GM19328 (cell line): Measurements from ENCODE around the gene IFNE.

Experiments used
- ATAC-seq: cut with Tn5 transposase; IDR thresholded peaks from one replicate; pipeline ENCODE4 v1.9.1; 2021; ENCODE audit warnings: mild to moderate bottlenecking, moderate library complexity; ENCODE audit not compliant: unreplicated experiment

IFNE gene, protein sequence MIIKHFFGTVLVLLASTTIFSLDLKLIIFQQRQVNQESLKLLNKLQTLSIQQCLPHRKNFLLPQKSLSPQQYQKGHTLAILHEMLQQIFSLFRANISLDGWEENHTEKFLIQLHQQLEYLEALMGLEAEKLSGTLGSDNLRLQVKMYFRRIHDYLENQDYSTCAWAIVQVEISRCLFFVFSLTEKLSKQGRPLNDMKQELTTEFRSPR

DNA sequence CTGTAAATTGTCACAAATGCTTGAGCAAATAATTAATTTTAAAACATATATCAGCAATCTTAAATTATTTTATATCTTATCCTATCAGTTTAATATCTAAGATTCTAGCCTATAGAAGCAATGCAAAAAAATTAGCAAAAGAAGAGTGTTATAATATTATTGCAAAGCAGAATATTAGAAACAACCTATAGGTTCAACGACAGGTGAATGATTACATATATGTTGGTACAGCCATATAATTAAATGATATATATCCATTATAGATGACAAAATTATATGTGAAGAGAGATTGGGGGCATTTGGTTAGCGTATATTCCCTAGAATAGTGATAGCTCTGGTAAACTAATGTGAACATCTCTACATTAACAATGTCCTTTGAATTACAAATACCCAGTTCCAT lies at the start of gene IFNE:
TSS of gene IFNE (minus strand) at position 101 of the 400 bp plus-strand sequence. CDS start 619 bp downstream, outside the sequence.
- no peak for ATAC-seq

- ATAC-seq, result no peak
Measured at GRCh38 chr9:21528123-21528808, 46.2 kb upstream of the IFNE start.

DNA sequence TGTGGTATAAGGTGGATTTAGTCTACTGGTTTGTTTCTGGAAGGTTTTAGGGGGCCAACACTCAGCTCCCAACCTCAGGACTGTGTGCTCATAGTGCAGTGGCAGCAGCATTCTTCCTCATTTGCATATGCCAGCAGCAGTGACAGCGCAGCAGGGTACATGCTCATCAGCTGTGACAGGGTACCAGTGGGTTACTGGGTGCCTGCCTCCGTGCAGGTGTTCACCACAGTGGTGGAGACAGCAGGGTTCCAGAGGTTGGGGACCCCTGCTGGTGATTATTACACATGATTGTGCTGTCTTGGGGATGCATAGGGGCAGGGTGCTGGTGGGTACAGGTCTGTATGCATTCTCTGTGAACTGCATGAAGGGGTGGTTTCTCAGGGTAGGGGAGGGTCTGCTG lies 45.5 kb upstream of the IFNE start:
- ATAC-seq, result no peak

- no peak for ATAC-seq
Measured at GRCh38 chr9:21525174-21525573, 43.1 kb upstream of the IFNE start.

DNA sequence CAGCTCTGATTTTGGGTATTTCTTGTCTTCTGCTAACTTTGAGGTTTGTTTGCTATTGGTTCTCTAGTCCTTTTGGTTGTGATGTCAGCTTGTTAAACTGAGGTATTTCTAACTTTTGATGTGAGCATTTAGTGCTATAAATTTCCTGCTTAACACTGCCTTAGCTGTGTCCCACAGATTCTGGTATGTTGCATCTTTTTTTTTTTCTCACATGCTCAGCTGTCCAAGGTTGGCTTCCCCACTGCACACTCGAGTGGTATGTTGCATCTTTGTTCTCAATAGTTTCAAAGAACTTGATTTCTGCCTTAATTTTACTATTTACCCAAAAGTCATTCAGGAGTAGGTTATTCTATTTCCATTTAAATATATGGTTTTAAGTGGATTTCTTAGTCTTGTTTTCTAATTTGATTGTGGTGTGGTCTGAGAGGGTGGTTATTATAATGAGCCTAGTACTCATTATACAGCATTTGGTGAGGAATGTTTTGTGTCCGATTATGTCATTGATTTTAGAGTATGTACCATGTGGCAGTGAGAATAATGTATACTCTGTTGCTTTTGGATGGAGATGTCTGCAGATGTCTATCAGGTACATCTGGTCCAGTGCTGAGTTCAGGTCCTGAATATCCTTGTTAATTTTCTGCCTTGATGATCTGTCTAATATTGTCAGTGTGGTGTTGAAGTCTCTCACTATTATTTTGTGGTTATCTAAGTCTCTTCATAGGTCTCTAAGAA lies 42.2 kb upstream of the IFNE start:
- ATAC-seq, result no peak

DNA sequence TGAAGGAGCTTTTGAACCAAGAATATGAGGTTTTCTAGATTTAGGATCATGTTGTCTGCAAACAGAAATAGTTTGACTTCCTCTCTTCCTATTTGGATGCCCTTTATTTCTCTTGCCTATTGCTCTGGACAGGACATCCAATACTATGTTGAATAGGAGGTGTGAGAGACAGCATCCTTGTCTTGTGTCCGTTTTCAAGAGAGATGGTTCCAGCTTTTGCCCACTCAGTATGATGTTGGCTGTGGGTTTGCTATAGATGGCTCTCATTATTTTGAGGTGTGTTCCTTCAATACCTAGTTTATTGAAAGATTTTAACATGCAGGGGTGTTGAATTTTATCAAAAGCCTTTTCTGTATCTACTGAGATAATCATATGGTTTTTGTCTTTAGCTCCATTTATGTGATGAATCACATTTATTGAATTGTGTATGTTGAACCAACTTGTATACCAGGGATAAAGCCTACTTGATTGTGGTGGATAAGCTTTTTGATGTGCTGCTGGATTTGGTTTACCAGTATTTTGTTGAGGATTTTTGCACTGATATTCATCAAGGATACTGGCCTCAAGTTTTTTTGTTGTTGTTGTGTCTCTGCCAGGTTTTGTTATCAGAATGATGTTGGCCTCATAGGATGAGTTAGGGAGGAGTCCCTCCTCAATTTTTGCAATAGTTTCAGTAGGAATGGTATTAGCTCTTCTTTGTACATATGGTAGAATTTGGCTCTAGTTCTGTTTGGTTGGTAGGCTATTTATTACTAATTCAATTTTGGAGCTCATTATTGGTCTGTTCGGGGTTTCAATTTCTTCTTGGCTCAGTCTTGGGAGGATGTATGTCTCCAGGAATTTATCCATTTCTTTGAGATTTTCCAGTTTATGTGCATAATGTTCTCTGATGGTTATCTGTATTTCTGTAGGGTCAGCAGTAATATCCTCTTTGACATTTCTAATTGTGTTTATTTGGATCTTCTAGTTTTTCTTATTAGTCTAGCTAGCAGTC lies 41.2 kb upstream of the IFNE start:
- ATAC-seq, result no peak

DNA sequence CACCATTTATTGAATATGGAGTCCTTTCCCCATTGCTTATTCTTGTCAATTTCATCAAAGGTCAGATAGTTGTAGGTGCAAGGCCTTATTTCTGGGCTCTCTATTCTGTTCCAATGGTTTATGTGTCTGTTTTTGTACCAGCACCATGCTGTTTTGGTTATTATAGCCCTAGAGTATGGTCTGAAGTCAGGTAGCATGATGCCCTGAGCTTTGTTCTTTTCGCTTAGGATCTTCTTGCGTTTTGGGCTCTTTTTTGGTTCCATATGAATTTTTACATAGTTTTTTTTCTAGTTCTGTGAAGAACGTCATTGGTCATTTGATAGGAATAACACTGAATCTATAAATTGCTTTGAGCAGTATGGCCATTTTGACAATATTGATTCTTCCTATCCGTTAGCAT lies 40.2 kb upstream of the IFNE start:
- ATAC-seq, result no peak

- no peak for ATAC-seq
Measured at GRCh38 chr9:21521448-21521847, 39.3 kb upstream of the IFNE start.

GRCh38 chr9:21520501-21521228 lies 38.6 kb upstream of the IFNE start:
- ATAC-seq, result no peak

GRCh38 chr9:21519855-21520434 lies 37.8 kb upstream of the IFNE start:
- ATAC-seq, result no peak

DNA sequence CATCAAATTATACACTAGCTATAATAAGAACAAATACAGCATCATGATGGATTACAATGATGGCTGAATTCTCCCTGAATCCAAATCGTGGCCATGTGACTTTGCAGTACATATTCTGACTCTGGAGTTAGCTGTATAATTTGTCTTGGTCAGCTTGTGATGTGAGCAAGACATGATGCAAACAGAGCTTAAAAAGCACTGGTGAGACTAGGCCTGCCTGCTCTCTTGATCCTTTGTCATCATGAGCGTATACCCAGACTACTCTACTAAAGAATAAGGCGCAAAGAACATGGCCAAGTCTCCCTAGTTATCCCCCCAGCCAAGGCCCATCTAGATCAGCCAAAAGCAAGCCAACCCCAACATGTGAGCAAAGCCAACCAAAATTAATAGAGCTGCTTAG lies 34.7 kb upstream of the IFNE start:
- no peak for ATAC-seq

- no peak for ATAC-seq
Measured at GRCh38 chr9:21513431-21513830, 31.3 kb upstream of the IFNE start.

GRCh38 chr9:21510806-21511205 lies 28.7 kb upstream of the IFNE start:
- no peak for ATAC-seq

GRCh38 chr9:21507483-21507790 lies 25.3 kb upstream of the IFNE start:
- ATAC-seq, result no peak

- no peak for ATAC-seq
Measured at GRCh38 chr9:21506626-21507482, 24.7 kb upstream of the IFNE start.

DNA sequence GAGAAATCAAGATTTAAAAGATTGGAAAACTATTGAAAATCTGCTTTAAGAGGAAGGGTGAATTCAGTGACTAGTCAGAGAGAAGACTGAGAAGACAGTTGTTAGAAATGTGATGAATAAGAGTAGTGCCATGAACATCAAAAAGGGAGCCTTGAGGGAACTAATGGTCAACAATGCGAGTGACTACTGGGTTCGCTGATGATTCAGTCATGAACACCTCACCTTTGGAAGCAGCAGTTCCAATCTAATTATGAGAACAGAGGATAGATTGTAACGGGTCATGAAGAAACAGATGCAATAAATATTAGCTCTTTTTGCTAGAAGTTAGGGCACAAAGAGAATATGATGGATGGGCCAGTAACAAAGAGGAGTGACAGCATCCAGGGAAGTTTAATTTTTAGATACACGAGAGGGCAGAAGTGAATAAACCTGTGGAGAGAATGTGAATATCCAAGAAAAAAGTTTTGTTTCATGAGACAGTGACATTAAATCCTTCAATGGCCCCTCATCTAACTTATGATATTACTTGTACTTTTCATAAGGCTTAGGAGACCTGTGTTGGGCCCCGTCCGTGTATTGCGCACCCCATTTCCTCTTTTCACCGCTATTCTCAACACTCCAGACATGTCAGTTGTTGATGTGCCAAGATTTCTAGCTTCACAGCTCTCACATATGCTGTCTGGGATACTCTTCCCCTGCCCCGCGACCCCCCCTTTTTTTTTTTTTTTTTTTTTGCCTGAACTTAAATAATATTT lies 23.5 kb upstream of the IFNE start:
- no peak for ATAC-seq

- no peak for ATAC-seq
Measured at GRCh38 chr9:21504894-21505293, 22.8 kb upstream of the IFNE start.

- no peak for ATAC-seq
Measured at GRCh38 chr9:21504113-21504512, 22.0 kb upstream of the IFNE start.
